IMR-90 (cell line): Measurements from ENCODE around the gene SLC27A1. TPM values are rescaled to one million over a fixed set of nuclear protein-coding genes. Genes with fewer than 3 reads are reported as not detected.

Experiments
- ATAC-seq: fragments of 200-7000 bp; cut with Tn5 transposase; 2 replicates; pipeline ENCODE4 v1.9.1; 2020; ENCODE audit warnings: low read depth, mild to moderate bottlenecking, moderate library complexity
- BruUV-seq: library from RNA; stranded (reverse); fragments of 400-500 nt; replicated peaks from 2 replicates; lab custom pipeline; 2021; lab: Mats Ljungman, UMichigan
- CTCF ChIA-PET: fragments of 300-600 bp; formaldehyde crosslinking; extraction: SDS; loops from one replicate; lab custom pipeline; 2021; ENCODE audit warnings: antibody characterized with exemption; lab: Yijun Ruan, JAX
- POLR2A ChIA-PET: fragments of 300-600 bp; sonication (Branson Sonifier 250); formaldehyde crosslinking; loops from one replicate; lab custom pipeline; 2022; ENCODE audit warnings: antibody characterized with exemption; ENCODE audit not compliant: unreplicated experiment; lab: Charles Lee
- DNase-seq: peaks from one replicate; pipeline ENCODE4 v3.0.0; 2013
- H2AFZ ChIP-seq: replicated peaks from 2 replicates; pipeline ENCODE3; 2013; ENCODE audit warnings: low read length, mild to moderate bottlenecking; ENCODE audit not compliant: poor library complexity
- H2AK5ac ChIP-seq: 2 replicates; pipeline ENCODE4 v1.6.1; 2013; ENCODE audit warnings: low read depth, low read length, inconsistent platforms
- H2AK9ac ChIP-seq: replicated peaks from 2 replicates; pipeline ENCODE3; 2013; ENCODE audit warnings: mild to moderate bottlenecking, low read depth, low read length, moderate library complexity; ENCODE audit not compliant: poor library complexity
- H2BK120ac ChIP-seq: 2 replicates; pipeline ENCODE4 v1.6.1; 2013; ENCODE audit warnings: low read depth, low read length, inconsistent platforms
- H2BK15ac ChIP-seq: 3 replicates; pipeline ENCODE4 v1.6.1; 2013; ENCODE audit warnings: low read depth, low read length, inconsistent platforms
- H2BK20ac ChIP-seq: 2 replicates; pipeline ENCODE4 v1.6.1; 2013; ENCODE audit warnings: low read depth, mild to moderate bottlenecking, inconsistent platforms, low read length, moderate library complexity
- H2BK5ac ChIP-seq: 2 replicates; pipeline ENCODE4 v1.6.1; 2013; ENCODE audit warnings: mild to moderate bottlenecking, low read depth, low read length, inconsistent platforms; ENCODE audit not compliant: poor library complexity, severe bottlenecking
- H3K14ac ChIP-seq: replicated peaks from 2 replicates; pipeline ENCODE4 v1.6.1; 2013; ENCODE audit warnings: low read depth, low read length, inconsistent platforms
- H3K18ac ChIP-seq: 2 replicates; pipeline ENCODE4 v1.6.1; 2013; ENCODE audit warnings: low read depth, low read length, control low read depth
- H3K23ac ChIP-seq: 2 replicates; pipeline ENCODE4 v1.6.1; 2013; ENCODE audit warnings: low read depth, low read length, inconsistent platforms
- H3K27ac ChIP-seq: 2 replicates; pipeline ENCODE4 v1.5.1; 2013; ENCODE audit warnings: mild to moderate bottlenecking, control low read depth, low read length; ENCODE audit not compliant: insufficient read depth
- H3K27me3 ChIP-seq: 2 replicates; pipeline ENCODE4 v1.6.1; 2013; ENCODE audit warnings: low read length; ENCODE audit not compliant: control insufficient read depth, insufficient read depth
- H3K36me3 ChIP-seq: 2 replicates; pipeline ENCODE4 v1.6.1; 2013; ENCODE audit warnings: low read length, mixed read lengths; ENCODE audit not compliant: control insufficient read depth, insufficient read depth
- H3K4ac ChIP-seq: 2 replicates; pipeline ENCODE4 v1.6.1; 2013; ENCODE audit warnings: low read depth, low read length, inconsistent platforms
- H3K4me1 ChIP-seq: 2 replicates; pipeline ENCODE4 v1.6.1; 2013; ENCODE audit warnings: low read length, mixed read lengths; ENCODE audit not compliant: control insufficient read depth, insufficient read depth
- H3K4me2 ChIP-seq: 2 replicates; pipeline ENCODE4 v1.6.1; 2013; ENCODE audit warnings: low read depth, mild to moderate bottlenecking, control low read depth, low read length, moderate library complexity
- H3K4me3 ChIP-seq: 2 replicates; pipeline ENCODE4 v1.5.1; 2013; ENCODE audit warnings: low read depth, mild to moderate bottlenecking, control low read depth, low read length, moderate library complexity; ENCODE audit not compliant: insufficient read depth
- H3K56ac ChIP-seq: 2 replicates; pipeline ENCODE4 v1.6.1; 2013; ENCODE audit warnings: low read length, inconsistent platforms; ENCODE audit not compliant: insufficient read depth; ENCODE audit errors: extremely low read depth
- H3K79me1 ChIP-seq, 2 experiments: 2 replicates each; pipeline ENCODE4 v1.6.1; 2013; ENCODE audit warnings: low read length in 2 of 2, inconsistent platforms in 1 of 2, low read depth in 1 of 2
- H3K9ac ChIP-seq: 2 replicates; pipeline ENCODE4 v1.6.1; 2013; ENCODE audit warnings: low read depth, low read length, control low read depth
- H3K9me1 ChIP-seq: 2 replicates; pipeline ENCODE4 v1.6.1; 2013; ENCODE audit warnings: low read length, inconsistent platforms; ENCODE audit not compliant: insufficient read depth
- H3K9me3 ChIP-seq: 2 replicates; pipeline ENCODE4 v1.6.1; 2013; ENCODE audit warnings: low read length; ENCODE audit not compliant: control insufficient read depth, insufficient read depth
- H4K20me1 ChIP-seq: 2 replicates; pipeline ENCODE4 v1.6.1; 2013; ENCODE audit warnings: low read length, inconsistent platforms; ENCODE audit not compliant: insufficient read depth
- H4K5ac ChIP-seq: 2 replicates; pipeline ENCODE4 v1.6.1; 2013; ENCODE audit warnings: mild to moderate bottlenecking, low read depth, low read length, control low read depth
- H4K8ac ChIP-seq, 2 experiments: 2 replicates each; pipeline ENCODE4 v1.6.1; 2013; ENCODE audit warnings: low read depth in 2 of 2, low read length in 2 of 2, control low read depth in 1 of 2, inconsistent platforms in 1 of 2
- H4K91ac ChIP-seq: 2 replicates; pipeline ENCODE4 v1.6.1; 2013; ENCODE audit warnings: low read depth, low read length, inconsistent platforms; ENCODE audit not compliant: insufficient read depth
- BHLHE40 ChIP-seq: fragments of 150-350 bp; IDR thresholded peaks from 2 replicates; pipeline ENCODE4 v1.6.1; 2016; ENCODE audit warnings: mild to moderate bottlenecking, low read depth, low read length
- CHD1 ChIP-seq: IDR thresholded peaks from 2 replicates; pipeline ENCODE4 v1.6.1; 2012; ENCODE audit warnings: low read depth, low read length, improper control_type of control experiment
- MAFK ChIP-seq: IDR thresholded peaks from 2 replicates; pipeline ENCODE4 v1.6.1; 2012; ENCODE audit warnings: low read depth, low read length, improper control_type of control experiment
- MXI1 ChIP-seq: IDR thresholded peaks from 2 replicates; pipeline ENCODE4 v1.6.1; 2012; ENCODE audit warnings: low read depth, mild to moderate bottlenecking, low read length, moderate library complexity, borderline replicate concordance
- NFE2L2 ChIP-seq: fragments of 150-350 bp; IDR thresholded peaks from 2 replicates; pipeline ENCODE4 v1.6.1; 2016; ENCODE audit warnings: low read depth, mild to moderate bottlenecking, low read length
- POLR2A ChIP-seq: IDR thresholded peaks from 2 replicates; pipeline ENCODE4 v1.6.1; 2012; ENCODE audit warnings: mild to moderate bottlenecking, low read depth, low read length
- RAD21 ChIP-seq: IDR thresholded peaks from 2 replicates; pipeline ENCODE4 v1.6.1; 2012; ENCODE audit warnings: low read length, improper control_type of control experiment
- RCOR1 ChIP-seq: IDR thresholded peaks from 2 replicates; pipeline ENCODE4 v1.6.1; 2012; ENCODE audit warnings: mild to moderate bottlenecking, low read length, improper control_type of control experiment; ENCODE audit not compliant: insufficient replicate concordance
- RFX5 ChIP-seq: IDR thresholded peaks from 2 replicates; pipeline ENCODE4 v1.8.0; 2012; ENCODE audit warnings: low read depth, mild to moderate bottlenecking, low read length, moderate library complexity
- SMC3 ChIP-seq: fragments of 150-350 bp; IDR thresholded peaks from 2 replicates; pipeline ENCODE4 v1.6.1; 2016; ENCODE audit warnings: low read depth, mild to moderate bottlenecking, antibody characterized with exemption, low read length, moderate library complexity
- WGBS, 2 experiments: methylation state at CpG; one replicate each; pipeline versions ENCODE4 v1.1.5 to v1.1.7; 2013; ENCODE audit warnings: missing lambda C conversion rate in 2 of 2; ENCODE audit not compliant: insufficient read length in 1 of 2; ENCODE audit errors: extremely low coverage in 2 of 2; 5-methylcytosine and 5-hydroxymethylcytosine counted together
- dilution Hi-C: fragments of 300-500 bp; cut with HindIII; formaldehyde crosslinking; loops from one replicate; pipeline ENCODE4 v1.14.3; 2018; ENCODE audit warnings: low sequenced_read_pairs; ENCODE audit not compliant: unreplicated experiment
- in situ Hi-C: fragments of 300-500 bp; cut with MboI; formaldehyde crosslinking; loops from 3 replicates; pipeline ENCODE4 v1.14.3; 2019; ENCODE audit warnings: low sequenced_read_pairs, inconsistent platforms, mixed read lengths
- intact Hi-C: fragments of 100-400 bp; cut with micrococcal nuclease; formaldehyde crosslinking; loops from 2 replicates; pipeline ENCODE4 v1.10.0; 2022
- polyA plus RNA-seq, 3 experiments: library from polyadenylated mRNA; depleted of rRNA; stranded (reverse); fragments of >200 nt; gene quantifications; 2 replicates each; pipeline ENCODE4 v1.2.3, GENCODE V29; 2012; ENCODE audit warnings: low replicate concordance in 1 of 3
- total RNA-seq: library from RNA; depleted of rRNA; stranded (reverse); fragments of >200 nt; gene quantifications from 2 replicates; pipeline ENCODE4 v1.2.3, GENCODE V29; 2012
- TF ChIP-seq, protein P1 (sequence below): conservative IDR thresholded peaks from 2 replicates; pipeline ENCODE4 v1.5.1; 2012; ENCODE audit warnings: mild to moderate bottlenecking, low read depth, low read length, improper control_type of control experiment

Gene SLC27A1
- total and polyA plus RNA-seq, 2 of the 4 experiments (the other 2 are of a cell fraction): 4.8 to 12.9 TPM

- H2BK20ac ChIP-seq: no peak overlapping the region
- H3K56ac ChIP-seq: no peak overlapping the region
- no peak overlapping the region for H3K4me3 ChIP-seq
- WGBS, 2 experiments: 56% methylated on average over 5 of the region's 17 CpGs; no CpG with 5 or more reads in 1 of the 2 experiments
- H2AFZ ChIP-seq: no peak overlapping the region
- DNase-seq: no peak
- H3K79me1 ChIP-seq: no peaks in the 10 kb centered on the region
- H2AK9ac ChIP-seq: no peak overlapping the region
- no peak overlapping the region for H3K27ac ChIP-seq
- no peak overlapping the region for H2AK5ac ChIP-seq
- no peak overlapping the region for H3K9ac ChIP-seq
- POLR2A ChIA-PET: no interaction called here
- H2BK5ac ChIP-seq: no peak overlapping the region
- no peaks in the 10 kb centered on the region for H3K27me3 ChIP-seq
- H3K18ac ChIP-seq: no peak overlapping the region
- H3K4me1 ChIP-seq: no peaks in the 10 kb centered on the region
- CTCF ChIA-PET: no interaction called here
- TF ChIP-seq RAD21: no peak
- TF ChIP-seq NFE2L2: no peak
- TF ChIP-seq MAFK: no peak
- no peak for TF ChIP-seq RCOR1
- TF ChIP-seq BHLHE40: no peak
- no peak for TF ChIP-seq SMC3
- TF ChIP-seq RFX5: no peak
- no peak for TF ChIP-seq CHD1
- no peak for TF ChIP-seq POLR2A
- TF ChIP-seq MXI1: no peak
- TF ChIP-seq, protein P1, sequence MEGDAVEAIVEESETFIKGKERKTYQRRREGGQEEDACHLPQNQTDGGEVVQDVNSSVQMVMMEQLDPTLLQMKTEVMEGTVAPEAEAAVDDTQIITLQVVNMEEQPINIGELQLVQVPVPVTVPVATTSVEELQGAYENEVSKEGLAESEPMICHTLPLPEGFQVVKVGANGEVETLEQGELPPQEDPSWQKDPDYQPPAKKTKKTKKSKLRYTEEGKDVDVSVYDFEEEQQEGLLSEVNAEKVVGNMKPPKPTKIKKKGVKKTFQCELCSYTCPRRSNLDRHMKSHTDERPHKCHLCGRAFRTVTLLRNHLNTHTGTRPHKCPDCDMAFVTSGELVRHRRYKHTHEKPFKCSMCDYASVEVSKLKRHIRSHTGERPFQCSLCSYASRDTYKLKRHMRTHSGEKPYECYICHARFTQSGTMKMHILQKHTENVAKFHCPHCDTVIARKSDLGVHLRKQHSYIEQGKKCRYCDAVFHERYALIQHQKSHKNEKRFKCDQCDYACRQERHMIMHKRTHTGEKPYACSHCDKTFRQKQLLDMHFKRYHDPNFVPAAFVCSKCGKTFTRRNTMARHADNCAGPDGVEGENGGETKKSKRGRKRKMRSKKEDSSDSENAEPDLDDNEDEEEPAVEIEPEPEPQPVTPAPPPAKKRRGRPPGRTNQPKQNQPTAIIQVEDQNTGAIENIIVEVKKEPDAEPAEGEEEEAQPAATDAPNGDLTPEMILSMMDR: no peak
- no TSS peak for BruUV-seq
- in situ Hi-C loops: no loop called here
- H4K5ac ChIP-seq: no peak overlapping the region
- no peaks in the 10 kb centered on the region for H4K20me1 ChIP-seq
- no peaks in the 10 kb centered on the region for H3K9me3 ChIP-seq
- no peak overlapping the region for H2BK120ac ChIP-seq
- no peak overlapping the region for H3K14ac ChIP-seq
- no peak overlapping the region for H3K4ac ChIP-seq
- H3K23ac ChIP-seq: no peak overlapping the region
- H4K91ac ChIP-seq: no peak overlapping the region
- H2BK15ac ChIP-seq: no peak overlapping the region
- no peak for ATAC-seq
- intact Hi-C loops: no loop called here
- H3K4me2 ChIP-seq: no peak overlapping the region
- H3K36me3 ChIP-seq: no peaks in the 10 kb centered on the region
- dilution Hi-C loops: no loop called here
- no peaks in the 10 kb centered on the region for H3K9me1 ChIP-seq
- no peak overlapping the region for H4K8ac ChIP-seq
These were observed 40.6 kb upstream of the SLC27A1 start for GRCh38 chr19:17429641-17430113.
